Activated T-helper 17 cell treated with anti-CD3 and anti-CD28 coated beads, Interleukin-2, amount 50 U/mL, for 72 hours (primary cell): Measurements from ENCODE around the gene MTA1. TPM values are rescaled to one million over a fixed set of nuclear protein-coding genes. Genes with fewer than 3 reads are reported as not detected.

Experiments
- ATAC-seq: fragments of 150-1000 bp; cut with Tn5 transposase; replicated peaks from 2 replicates; pipeline ENCODE4 v1.10.0; 2021; ENCODE audit warnings: mild to moderate bottlenecking, moderate library complexity
- H3K27ac Mint-ChIP-seq: one replicate; pipeline ENCODE4 v1.8.0; 2022; ENCODE audit warnings: mixed read lengths
- H3K27me3 Mint-ChIP-seq: one replicate; pipeline ENCODE4 v1.8.0; 2022; ENCODE audit warnings: mixed read lengths
- H3K36me3 Mint-ChIP-seq: one replicate; pipeline ENCODE4 v1.8.0; 2022; ENCODE audit warnings: low read depth, mild to moderate bottlenecking, mixed read lengths
- H3K4me1 Mint-ChIP-seq: one replicate; pipeline ENCODE4 v1.8.0; 2022; ENCODE audit warnings: mixed read lengths
- H3K4me3 Mint-ChIP-seq: one replicate; pipeline ENCODE4 v1.8.0; 2022; ENCODE audit warnings: mild to moderate bottlenecking, mixed read lengths
- H3K9me3 Mint-ChIP-seq: one replicate; pipeline ENCODE4 v1.8.0; 2022; ENCODE audit warnings: mixed read lengths
- total RNA-seq, 2 donors: library from RNA; stranded (reverse); gene quantifications; one replicate each; pipeline ENCODE4 v1.2.3, GENCODE V29; 2022

Gene MTA1
- total RNA-seq, 2 donors from 2014 or later = 99.4 to 144 TPM

- Mint-ChIP-seq H3K4me1 (no peaks in the 10 kb centered on the region), H3K36me3 (no peaks in the 10 kb centered on the region), H3K9me3 (no peaks in the 10 kb centered on the region), H3K4me3 (no peak overlapping the region), H3K27ac (no peak overlapping the region), H3K27me3 (no peaks in the 10 kb centered on the region)
- no peak for ATAC-seq
These were observed 52.3 kb downstream of the MTA1 start for GRCh38 chr14:105471823-105472485.

- Mint-ChIP-seq H3K9me3 (no peaks in the 10 kb centered on the region), H3K27me3 (no peaks in the 10 kb centered on the region), H3K4me3 (no peak overlapping the region), H3K4me1 (peaks cover 4% of the 10 kb centered on the region), H3K27ac (no peak overlapping the region), H3K36me3 (no peaks in the 10 kb centered on the region)
- no peak for ATAC-seq
These were observed 52.9 kb downstream of the MTA1 start for GRCh38 chr14:105472486-105472991.

- H3K4me1 Mint-ChIP-seq = peaks cover 5% of the 10 kb centered on the region
- no peaks in the 10 kb centered on the region for H3K9me3 Mint-ChIP-seq
- peak overlapping the region; percentile 38 for H3K4me3 Mint-ChIP-seq
- no peak overlapping the region for H3K27ac Mint-ChIP-seq
- H3K27me3 Mint-ChIP-seq = no peaks in the 10 kb centered on the region
- ATAC-seq = no peak
- no peaks in the 10 kb centered on the region for H3K36me3 Mint-ChIP-seq
These were observed 53.5 kb downstream of the MTA1 start for GRCh38 chr14:105473033-105473676.

GRCh38 chr14:105473677-105474482 is 54.3 kb downstream of the MTA1 start:
- H3K27ac Mint-ChIP-seq = no peak overlapping the region
- H3K27me3 Mint-ChIP-seq = no peaks in the 10 kb centered on the region
- H3K4me3 Mint-ChIP-seq = peak overlapping the region; percentile 38
- no peaks in the 10 kb centered on the region for H3K36me3 Mint-ChIP-seq
- no peaks in the 10 kb centered on the region for H3K9me3 Mint-ChIP-seq
- peak; percentile 65 for ATAC-seq
- peaks cover 5% of the 10 kb centered on the region for H3K4me1 Mint-ChIP-seq

GRCh38 chr14:105474483-105475268 is 55.0 kb downstream of the MTA1 start, which contains the start of gene CRIP2:
TSS of gene CRIP2 (plus strand) at chr14:105474821. CDS start at chr14:105474863, 42 bp downstream.
- H3K27me3 Mint-ChIP-seq = no peaks in the 10 kb centered on the region

GRCh38 chr14:105475269-105476096 is 55.9 kb downstream of the MTA1 start:
- ATAC-seq = no peak
- H3K36me3 Mint-ChIP-seq = no peaks in the 10 kb centered on the region
- no peaks in the 10 kb centered on the region for H3K27me3 Mint-ChIP-seq
- H3K4me1 Mint-ChIP-seq = peaks cover 5% of the 10 kb centered on the region
- H3K27ac Mint-ChIP-seq = no peak overlapping the region
- peak overlapping the region; percentile 37 for H3K4me3 Mint-ChIP-seq
- no peaks in the 10 kb centered on the region for H3K9me3 Mint-ChIP-seq

More at GRCh38 chr14:105474483-105475268, 55.0 kb downstream of the MTA1 start, which contains the start of gene CRIP2:
- H3K9me3 Mint-ChIP-seq = no peaks in the 10 kb centered on the region
- H3K27ac Mint-ChIP-seq = no peak within 1 kb of the TSS
- H3K36me3 Mint-ChIP-seq = no peaks in the 10 kb centered on the region
- peaks cover 5% of the 10 kb centered on the region for H3K4me1 Mint-ChIP-seq
- peak; percentile 61 for ATAC-seq
- peak within 1 kb of the TSS; percentile 38 for H3K4me3 Mint-ChIP-seq

GRCh38 chr14:105476097-105476830 is 56.6 kb downstream of the MTA1 start:
- Mint-ChIP-seq H3K4me1 (peaks cover 5% of the 10 kb centered on the region), H3K4me3 (peak overlapping the region; percentile 37), H3K27me3 (no peaks in the 10 kb centered on the region), H3K27ac (no peak overlapping the region), H3K9me3 (no peaks in the 10 kb centered on the region), H3K36me3 (no peaks in the 10 kb centered on the region)
- no peak for ATAC-seq

- Mint-ChIP-seq H3K4me3 (peak overlapping the region; percentile 14), H3K27ac (no peak overlapping the region), H3K9me3 (no peaks in the 10 kb centered on the region), H3K36me3 (no peaks in the 10 kb centered on the region), H3K4me1 (peaks cover 7% of the 10 kb centered on the region), H3K27me3 (no peaks in the 10 kb centered on the region)
- no peak for ATAC-seq
These were observed 57.4 kb downstream of the MTA1 start for GRCh38 chr14:105476831-105477659.

GRCh38 chr14:105477660-105478397 is 58.2 kb downstream of the MTA1 start:
- H3K4me1 Mint-ChIP-seq = peaks cover 13% of the 10 kb centered on the region
- no peak for ATAC-seq
- H3K9me3 Mint-ChIP-seq = no peaks in the 10 kb centered on the region
- H3K4me3 Mint-ChIP-seq = peak overlapping the region; percentile 14
- no peaks in the 10 kb centered on the region for H3K36me3 Mint-ChIP-seq
- no peak overlapping the region for H3K27ac Mint-ChIP-seq
- H3K27me3 Mint-ChIP-seq = no peaks in the 10 kb centered on the region

GRCh38 chr14:105478398-105479251 is 59.0 kb downstream of the MTA1 start:
- Mint-ChIP-seq H3K36me3 (no peaks in the 10 kb centered on the region), H3K4me1 (peaks cover 13% of the 10 kb centered on the region), H3K9me3 (no peaks in the 10 kb centered on the region), H3K27me3 (no peaks in the 10 kb centered on the region), H3K4me3 (no peak overlapping the region), H3K27ac (no peak overlapping the region)
- no peak for ATAC-seq
